ENCODE data around the gene PRKCE. TPM values are rescaled to one million over a fixed set of nuclear protein-coding genes. Genes with fewer than 3 reads are reported as not detected.
A peak's percentile ranks its signal among the peaks of the same experiment; 100 is the strongest.

The PRKCE gene
- polyA plus RNA-seq, 1 of the 3 experiments (the other 2 are of a cell fraction), result 16.3 TPM

DNA sequence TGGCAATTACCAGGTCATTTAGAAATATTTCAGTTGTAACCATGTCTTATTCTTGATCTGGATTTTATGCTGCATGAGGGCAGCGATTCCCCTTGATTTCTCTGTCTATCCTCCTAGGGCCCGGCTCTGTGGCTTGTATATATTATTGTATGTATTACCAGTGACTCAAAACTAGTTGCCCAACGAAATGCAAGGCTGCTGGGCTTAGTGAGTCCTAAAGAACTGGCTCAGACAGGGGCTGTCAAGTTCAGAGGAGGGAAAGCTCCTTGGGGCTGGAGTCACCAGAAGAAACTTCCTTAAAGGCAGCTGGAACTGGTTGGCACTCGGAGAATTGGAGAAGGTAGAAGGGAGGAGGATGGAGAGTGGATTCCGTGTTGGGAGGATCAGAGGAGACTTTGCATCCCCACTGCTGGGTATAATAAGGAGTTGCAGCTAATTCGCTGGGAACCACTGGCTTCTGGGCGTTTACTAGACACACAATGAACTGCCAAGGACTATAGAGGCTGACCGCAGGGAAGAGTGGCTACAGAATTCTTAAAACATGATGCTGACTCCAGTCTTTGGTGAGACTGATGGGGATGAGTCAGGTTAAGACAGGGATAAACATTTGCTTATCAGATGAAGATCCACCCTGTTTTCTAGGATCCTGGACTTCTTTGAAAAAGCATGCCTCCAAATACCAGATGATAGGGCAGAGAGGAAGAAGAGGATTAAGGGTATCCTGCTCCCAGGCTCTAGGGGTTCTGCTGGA lies 104.3 kb downstream of the PRKCE start:
- no peaks in the 10 kb centered on the region for H3K27me3 ChIP-seq (ENCODE audit: insufficient read depth)
- H3K79me2 ChIP-seq (ENCODE audit: insufficient read depth), result peaks cover 9% of the 10 kb centered on the region; the same call in 1 of the 2 replicates
- TF ChIP-seq RAD21 (IDR thresholded peaks at IDR 0.05; ENCODE audit: low read length), result no peak
- TF ChIP-seq EP300 (IDR thresholded peaks at IDR 0.05; ENCODE audit: borderline replicate concordance in 1 of 2, low read depth in 1 of 2, low read length in 1 of 2), result peak in 1 of 2 experiments; percentile 68; a peak in 2 of 4 replicates
- no peak for TF ChIP-seq TAF1 (IDR thresholded peaks at IDR 0.05; ENCODE audit: borderline replicate concordance, low read depth, low read length)
- TF ChIP-seq SMC3 (IDR thresholded peaks at IDR 0.05; ENCODE audit: low read depth, low read length), result no peak
- no peak for TF ChIP-seq MEF2A (IDR thresholded peaks at IDR 0.05; ENCODE audit: borderline replicate concordance, low read depth)
- TF ChIP-seq YY1 (IDR thresholded peaks at IDR 0.05; ENCODE audit: low read depth), result no peak
- TF ChIP-seq, protein P1, sequence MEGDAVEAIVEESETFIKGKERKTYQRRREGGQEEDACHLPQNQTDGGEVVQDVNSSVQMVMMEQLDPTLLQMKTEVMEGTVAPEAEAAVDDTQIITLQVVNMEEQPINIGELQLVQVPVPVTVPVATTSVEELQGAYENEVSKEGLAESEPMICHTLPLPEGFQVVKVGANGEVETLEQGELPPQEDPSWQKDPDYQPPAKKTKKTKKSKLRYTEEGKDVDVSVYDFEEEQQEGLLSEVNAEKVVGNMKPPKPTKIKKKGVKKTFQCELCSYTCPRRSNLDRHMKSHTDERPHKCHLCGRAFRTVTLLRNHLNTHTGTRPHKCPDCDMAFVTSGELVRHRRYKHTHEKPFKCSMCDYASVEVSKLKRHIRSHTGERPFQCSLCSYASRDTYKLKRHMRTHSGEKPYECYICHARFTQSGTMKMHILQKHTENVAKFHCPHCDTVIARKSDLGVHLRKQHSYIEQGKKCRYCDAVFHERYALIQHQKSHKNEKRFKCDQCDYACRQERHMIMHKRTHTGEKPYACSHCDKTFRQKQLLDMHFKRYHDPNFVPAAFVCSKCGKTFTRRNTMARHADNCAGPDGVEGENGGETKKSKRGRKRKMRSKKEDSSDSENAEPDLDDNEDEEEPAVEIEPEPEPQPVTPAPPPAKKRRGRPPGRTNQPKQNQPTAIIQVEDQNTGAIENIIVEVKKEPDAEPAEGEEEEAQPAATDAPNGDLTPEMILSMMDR (IDR thresholded peaks at IDR 0.05), result no peak
- no peak for TF ChIP-seq RCOR1 (IDR thresholded peaks at IDR 0.05; ENCODE audit: low read length)
- peak; percentile 89 for TF ChIP-seq TCF12 (IDR thresholded peaks at IDR 0.05)
- TF ChIP-seq, protein P2, sequence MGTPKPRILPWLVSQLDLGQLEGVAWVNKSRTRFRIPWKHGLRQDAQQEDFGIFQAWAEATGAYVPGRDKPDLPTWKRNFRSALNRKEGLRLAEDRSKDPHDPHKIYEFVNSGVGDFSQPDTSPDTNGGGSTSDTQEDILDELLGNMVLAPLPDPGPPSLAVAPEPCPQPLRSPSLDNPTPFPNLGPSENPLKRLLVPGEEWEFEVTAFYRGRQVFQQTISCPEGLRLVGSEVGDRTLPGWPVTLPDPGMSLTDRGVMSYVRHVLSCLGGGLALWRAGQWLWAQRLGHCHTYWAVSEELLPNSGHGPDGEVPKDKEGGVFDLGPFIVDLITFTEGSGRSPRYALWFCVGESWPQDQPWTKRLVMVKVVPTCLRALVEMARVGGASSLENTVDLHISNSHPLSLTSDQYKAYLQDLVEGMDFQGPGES (IDR thresholded peaks at IDR 0.05; ENCODE audit: low read depth, low read length), result no peak
- TF ChIP-seq, protein P3, sequence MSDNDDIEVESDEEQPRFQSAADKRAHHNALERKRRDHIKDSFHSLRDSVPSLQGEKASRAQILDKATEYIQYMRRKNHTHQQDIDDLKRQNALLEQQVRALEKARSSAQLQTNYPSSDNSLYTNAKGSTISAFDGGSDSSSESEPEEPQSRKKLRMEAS (IDR thresholded peaks at IDR 0.05; ENCODE audit: low read depth), result 0 out of 2 replicates have a peak, but pooled peaks have one; percentile 48
- TF ChIP-seq NFIC (IDR thresholded peaks at IDR 0.05; ENCODE audit: borderline replicate concordance), result peak; percentile 69
- peak; percentile 89 for TF ChIP-seq JUND (IDR thresholded peaks at IDR 0.05)
- TF ChIP-seq, protein P4, sequence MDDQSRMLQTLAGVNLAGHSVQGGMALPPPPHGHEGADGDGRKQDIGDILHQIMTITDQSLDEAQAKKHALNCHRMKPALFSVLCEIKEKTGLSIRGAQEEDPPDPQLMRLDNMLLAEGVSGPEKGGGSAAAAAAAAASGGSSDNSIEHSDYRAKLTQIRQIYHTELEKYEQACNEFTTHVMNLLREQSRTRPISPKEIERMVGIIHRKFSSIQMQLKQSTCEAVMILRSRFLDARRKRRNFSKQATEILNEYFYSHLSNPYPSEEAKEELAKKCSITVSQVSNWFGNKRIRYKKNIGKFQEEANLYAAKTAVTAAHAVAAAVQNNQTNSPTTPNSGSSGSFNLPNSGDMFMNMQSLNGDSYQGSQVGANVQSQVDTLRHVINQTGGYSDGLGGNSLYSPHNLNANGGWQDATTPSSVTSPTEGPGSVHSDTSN (IDR thresholded peaks at IDR 0.05), result peak; percentile 88
- peak; percentile 53; the same call in 1 of the 2 replicates for TF ChIP-seq TEAD4 (IDR thresholded peaks at IDR 0.05; ENCODE audit: borderline replicate concordance, insufficient read depth)
- peak; percentile 58; the same call in 1 of the 2 replicates for TF ChIP-seq POLR2AphosphoS5 (IDR thresholded peaks at IDR 0.05; ENCODE audit: low read depth, low read length)
- no peak for TF ChIP-seq GATA2 (CRISPR knock-in tag; IDR thresholded peaks at IDR 0.05)
- peak; percentile 32; the same call in 1 of the 2 replicates for TF ChIP-seq RXRA (IDR thresholded peaks at IDR 0.05; ENCODE audit: borderline replicate concordance, low read depth)
- peak; percentile 92 for TF ChIP-seq FOSL2 (IDR thresholded peaks at IDR 0.05; ENCODE audit: borderline replicate concordance, low read depth)
- TF ChIP-seq ELF1 (IDR thresholded peaks at IDR 0.05), result no peak
- TF ChIP-seq, protein P5, sequence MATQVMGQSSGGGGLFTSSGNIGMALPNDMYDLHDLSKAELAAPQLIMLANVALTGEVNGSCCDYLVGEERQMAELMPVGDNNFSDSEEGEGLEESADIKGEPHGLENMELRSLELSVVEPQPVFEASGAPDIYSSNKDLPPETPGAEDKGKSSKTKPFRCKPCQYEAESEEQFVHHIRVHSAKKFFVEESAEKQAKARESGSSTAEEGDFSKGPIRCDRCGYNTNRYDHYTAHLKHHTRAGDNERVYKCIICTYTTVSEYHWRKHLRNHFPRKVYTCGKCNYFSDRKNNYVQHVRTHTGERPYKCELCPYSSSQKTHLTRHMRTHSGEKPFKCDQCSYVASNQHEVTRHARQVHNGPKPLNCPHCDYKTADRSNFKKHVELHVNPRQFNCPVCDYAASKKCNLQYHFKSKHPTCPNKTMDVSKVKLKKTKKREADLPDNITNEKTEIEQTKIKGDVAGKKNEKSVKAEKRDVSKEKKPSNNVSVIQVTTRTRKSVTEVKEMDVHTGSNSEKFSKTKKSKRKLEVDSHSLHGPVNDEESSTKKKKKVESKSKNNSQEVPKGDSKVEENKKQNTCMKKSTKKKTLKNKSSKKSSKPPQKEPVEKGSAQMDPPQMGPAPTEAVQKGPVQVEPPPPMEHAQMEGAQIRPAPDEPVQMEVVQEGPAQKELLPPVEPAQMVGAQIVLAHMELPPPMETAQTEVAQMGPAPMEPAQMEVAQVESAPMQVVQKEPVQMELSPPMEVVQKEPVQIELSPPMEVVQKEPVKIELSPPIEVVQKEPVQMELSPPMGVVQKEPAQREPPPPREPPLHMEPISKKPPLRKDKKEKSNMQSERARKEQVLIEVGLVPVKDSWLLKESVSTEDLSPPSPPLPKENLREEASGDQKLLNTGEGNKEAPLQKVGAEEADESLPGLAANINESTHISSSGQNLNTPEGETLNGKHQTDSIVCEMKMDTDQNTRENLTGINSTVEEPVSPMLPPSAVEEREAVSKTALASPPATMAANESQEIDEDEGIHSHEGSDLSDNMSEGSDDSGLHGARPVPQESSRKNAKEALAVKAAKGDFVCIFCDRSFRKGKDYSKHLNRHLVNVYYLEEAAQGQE (IDR thresholded peaks at IDR 0.05; ENCODE audit: low read depth, low read length), result no peak
- ChIA-PET POLR2A (no interaction called here), CTCF (interaction anchor here (0.7 to 1.9 kb wide), 5 partner anchors 23 to 180 kb away, joined by 3 to 8 read pairs (median 4); no protein-coding TSS in a partner anchor)
- no peak overlapping the region for H2AFZ ChIP-seq (ENCODE audit: low read depth)
- H3K9me2 ChIP-seq, result no peaks in the 10 kb centered on the region
- DNase-seq, result no peak
- H3K4me2 ChIP-seq, result peak overlapping the region; percentile 44; the same call in 1 of the 2 replicates
- peaks cover 19% of the 10 kb centered on the region for H4K20me1 ChIP-seq (ENCODE audit: insufficient read depth)
- 60% methylated on average over 8 of the region's 8 CpGs for WGBS (ENCODE audit: low lambda C conversion rate)
- no peaks in the 10 kb centered on the region for H3K36me3 ChIP-seq (replicated peaks in 1 of 2; ENCODE audit: control insufficient read depth in 1 of 2, insufficient read depth in 2 of 2, low read length in 1 of 2)
- peaks cover 17 to 33% of the 10 kb centered on the region in 2 experiments; a peak in 2 of 4 replicates for H3K4me1 ChIP-seq (ENCODE audit: control insufficient read depth in 1 of 2, insufficient read depth in 2 of 2, low read depth in 1 of 2, low read length in 1 of 2)
- H3K27ac ChIP-seq (ENCODE audit: low read depth in 2 of 2, low read length in 1 of 2), result peak overlapping the region in 1 of 2 experiments; percentile 78; a peak in 2 of 4 replicates
- peak overlapping the region; percentile 7; the same call in 1 of the 2 replicates for H3K9ac ChIP-seq
- H3K4me3 ChIP-seq (ENCODE audit: low read depth in 2 of 2, low read length in 1 of 2), result no peak overlapping the region
- no peaks in the 10 kb centered on the region for H3K9me3 ChIP-seq
- peaks cover 33% of the 10 kb centered on the region for H3F3A ChIP-seq (replicated peaks; ENCODE audit: insufficient read depth)

Measured in SK-N-SH (cell line).